Mesenchymal stem cell (in vitro differentiated cells and primary cell): ENCODE measurements around the gene ZFYVE19.

ENCODE experiments used
- DNase-seq: peaks from one replicate; pipeline ENCODE4 v3.0.0-alpha.2; 2013
- H2AFZ ChIP-seq: one replicate; pipeline ENCODE4 v1.6.1; 2013; ENCODE audit warnings: low read depth, mild to moderate bottlenecking, control low read depth, inconsistent platforms, low read length, moderate library complexity
- H2AK5ac ChIP-seq: 2 replicates; pipeline ENCODE4 v1.6.1; 2013; ENCODE audit warnings: low read length, moderate library complexity, mild to moderate bottlenecking, inconsistent platforms; ENCODE audit not compliant: severe bottlenecking
- H2BK120ac ChIP-seq: one replicate; pipeline ENCODE4 v1.6.1; 2013; ENCODE audit warnings: low read depth, mild to moderate bottlenecking, inconsistent platforms, low read length, moderate library complexity
- H2BK12ac ChIP-seq, 2 experiments: one replicate each; pipeline ENCODE4 v1.6.1; 2013; ENCODE audit warnings: inconsistent platforms in 2 of 2, low read length in 2 of 2, mild to moderate bottlenecking in 2 of 2, moderate library complexity in 2 of 2, control low read depth in 1 of 2
- H2BK15ac ChIP-seq: one replicate; pipeline ENCODE4 v1.6.1; 2013; ENCODE audit warnings: mild to moderate bottlenecking, low read depth, inconsistent platforms; ENCODE audit not compliant: poor library complexity, severe bottlenecking
- H2BK5ac ChIP-seq: 2 replicates; pipeline ENCODE4 v1.6.1; 2013; ENCODE audit warnings: low read depth, mild to moderate bottlenecking, low read length, control low read depth, inconsistent platforms; ENCODE audit not compliant: poor library complexity, severe bottlenecking
- H3K14ac ChIP-seq, 2 experiments: one replicate each; pipeline ENCODE4 v1.6.1; 2013; ENCODE audit warnings: inconsistent platforms in 2 of 2, low read length in 2 of 2, control low read depth in 1 of 2, mild to moderate bottlenecking in 1 of 2, moderate library complexity in 1 of 2
- H3K18ac ChIP-seq, 2 experiments: one replicate each; pipeline ENCODE4 v1.6.1; 2013; ENCODE audit warnings: inconsistent platforms in 2 of 2, low read length in 2 of 2, control low read depth in 1 of 2, low read depth in 1 of 2, mild to moderate bottlenecking in 1 of 2
- H3K23ac ChIP-seq, 2 experiments: one replicate each; pipeline ENCODE4 v1.6.1; 2013; ENCODE audit warnings: inconsistent platforms in 2 of 2, low read length in 2 of 2, mild to moderate bottlenecking in 2 of 2, moderate library complexity in 2 of 2, control low read depth in 1 of 2
- H3K27ac ChIP-seq: 2 replicates; pipeline ENCODE4 v1.5.1; 2013; ENCODE audit warnings: mild to moderate bottlenecking, moderate library complexity, low read length, control low read depth, inconsistent platforms; ENCODE audit not compliant: poor library complexity, severe bottlenecking
- H3K27me3 ChIP-seq, 2 experiments: 2 replicates each; pipeline versions ENCODE4 v1.6.1 to v1.7.0; 2013; ENCODE audit warnings: low read length in 2 of 2, mild to moderate bottlenecking in 2 of 2, moderate library complexity in 2 of 2, control low read depth in 1 of 2, inconsistent platforms in 1 of 2; ENCODE audit not compliant: control insufficient read depth in 1 of 2, insufficient read depth in 1 of 2
- H3K36me3 ChIP-seq, 2 experiments: 2 replicates each; pipeline versions ENCODE4 v1.6.1 to v1.7.0; 2013; ENCODE audit warnings: low read length in 2 of 2, control low read depth in 1 of 2, inconsistent platforms in 1 of 2, low read depth in 1 of 2, mild to moderate bottlenecking in 1 of 2; ENCODE audit not compliant: insufficient read depth in 2 of 2, control insufficient read depth in 1 of 2
- H3K4ac ChIP-seq, 2 experiments: one replicate each; pipeline ENCODE4 v1.6.1; 2013; ENCODE audit warnings: inconsistent platforms in 2 of 2, low read length in 2 of 2, mild to moderate bottlenecking in 2 of 2, moderate library complexity in 2 of 2, control low read depth in 1 of 2, low read depth in 1 of 2
- H3K4me1 ChIP-seq: 2 replicates; pipeline ENCODE4 v1.6.1; 2013; ENCODE audit warnings: low read depth, low read length, control low read depth; ENCODE audit not compliant: control insufficient read depth, insufficient read depth
- H3K4me2 ChIP-seq: 2 replicates; pipeline ENCODE4 v1.6.1; 2013; ENCODE audit warnings: low read length, mild to moderate bottlenecking, inconsistent platforms; ENCODE audit not compliant: poor library complexity, severe bottlenecking
- H3K4me3 ChIP-seq, 2 experiments: 2 replicates each; pipeline versions ENCODE4 v1.5.1 to v1.7.0; 2013; ENCODE audit warnings: low read length in 2 of 2, mild to moderate bottlenecking in 2 of 2, control low read depth in 1 of 2, low read depth in 1 of 2; ENCODE audit not compliant: insufficient read depth in 1 of 2
- H3K79me1 ChIP-seq: replicated peaks from 2 replicates; pipeline ENCODE4 v1.6.1; 2013; ENCODE audit warnings: mild to moderate bottlenecking, control low read depth, low read length, inconsistent platforms; ENCODE audit not compliant: poor library complexity, severe bottlenecking
- H3K9ac ChIP-seq: 2 replicates; pipeline ENCODE4 v1.7.0; 2013; ENCODE audit warnings: mild to moderate bottlenecking, low read length, moderate library complexity
- H3K9me3 ChIP-seq: 2 replicates; pipeline ENCODE4 v1.7.0; 2013; ENCODE audit warnings: mild to moderate bottlenecking, low read length; ENCODE audit not compliant: control insufficient read depth
- H4K8ac ChIP-seq: one replicate; pipeline ENCODE4 v1.6.1; 2013; ENCODE audit warnings: inconsistent platforms, mild to moderate bottlenecking, low read length, moderate library complexity
- H4K91ac ChIP-seq: one replicate; pipeline ENCODE4 v1.6.1; 2013; ENCODE audit warnings: mild to moderate bottlenecking, low read length, inconsistent platforms
- WGBS: methylation state at CpG from one replicate; pipeline ENCODE4 v1.1.7; 2013; ENCODE audit warnings: mixed read lengths; 5-methylcytosine and 5-hydroxymethylcytosine counted together

The ZFYVE19 gene

DNA sequence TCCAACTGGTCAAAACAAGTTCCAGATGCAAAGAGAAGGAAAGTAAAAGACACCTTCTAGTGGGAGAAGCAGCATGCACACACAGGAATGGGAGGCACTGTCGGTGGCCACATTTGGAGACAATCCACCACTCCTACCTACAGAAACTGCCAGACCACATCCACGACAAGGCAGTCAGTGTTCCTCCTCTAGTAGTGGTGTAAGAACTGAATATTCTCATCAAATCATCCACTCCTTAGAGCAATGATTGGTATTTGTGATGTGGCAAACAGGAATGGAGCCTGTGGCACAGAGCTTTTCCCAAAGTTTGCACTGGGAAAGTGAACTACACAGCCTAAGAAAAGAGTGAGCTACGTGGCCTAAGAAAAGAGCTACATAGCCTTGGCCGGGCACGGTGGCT is 31.9 kb downstream of the ZFYVE19 start:
- no peaks in the 10 kb centered on the region for H3K36me3 ChIP-seq
- DNase-seq, result no peak
- no peak overlapping the region for H3K9ac ChIP-seq
- H2AFZ ChIP-seq, result no peak overlapping the region
- no peak overlapping the region for H3K23ac ChIP-seq
- H2BK120ac ChIP-seq, result no peak overlapping the region
- no peak overlapping the region for H2BK12ac ChIP-seq
- WGBS, result 96% methylated on average over 3 of the region's 5 CpGs
- no peak overlapping the region for H2BK15ac ChIP-seq
- H3K14ac ChIP-seq, result no peak overlapping the region
- H3K79me1 ChIP-seq, result no peaks in the 10 kb centered on the region
- H3K4me2 ChIP-seq, result no peak overlapping the region
- H3K18ac ChIP-seq, result no peak overlapping the region
- no peaks in the 10 kb centered on the region for H3K9me3 ChIP-seq
- H3K4me3 ChIP-seq, result no peak overlapping the region
- H2BK5ac ChIP-seq, result no peak overlapping the region
- H2AK5ac ChIP-seq, result no peak overlapping the region
- H3K27me3 ChIP-seq, result peaks cover 0 to 28% of the 10 kb centered on the region in 2 experiments
- no peak overlapping the region for H4K91ac ChIP-seq
- no peak overlapping the region for H3K27ac ChIP-seq
- H3K4me1 ChIP-seq, result peaks cover 3% of the 10 kb centered on the region
- no peak overlapping the region for H3K4ac ChIP-seq
- no peak overlapping the region for H4K8ac ChIP-seq

- H2AFZ ChIP-seq, result no peak overlapping the region
- no peak overlapping the region for H3K4me3 ChIP-seq
- no peak overlapping the region for H3K4ac ChIP-seq
- 89% methylated on average over 2 of the region's 2 CpGs for WGBS
- H3K27me3 ChIP-seq, result peaks cover 0 to 57% of the 10 kb centered on the region in 2 experiments
- H3K9me3 ChIP-seq, result no peaks in the 10 kb centered on the region
- H2BK12ac ChIP-seq, result no peak overlapping the region
- no peak for DNase-seq
- H2AK5ac ChIP-seq, result no peak overlapping the region
- no peak overlapping the region for H2BK15ac ChIP-seq
- no peak overlapping the region for H3K18ac ChIP-seq
- no peak overlapping the region for H3K23ac ChIP-seq
- peaks cover 24% of the 10 kb centered on the region for H3K4me1 ChIP-seq
- H3K4me2 ChIP-seq, result no peak overlapping the region
- H2BK5ac ChIP-seq, result no peak overlapping the region
- no peak overlapping the region for H3K27ac ChIP-seq
- no peaks in the 10 kb centered on the region for H3K36me3 ChIP-seq
- H2BK120ac ChIP-seq, result no peak overlapping the region
- no peak overlapping the region for H4K91ac ChIP-seq
- no peak overlapping the region for H4K8ac ChIP-seq
- no peaks in the 10 kb centered on the region for H3K79me1 ChIP-seq
- H3K14ac ChIP-seq, result no peak overlapping the region
- no peak overlapping the region for H3K9ac ChIP-seq
These were observed 34.9 kb downstream of the ZFYVE19 start for GRCh38 chr15:40841741-40842140.

DNA sequence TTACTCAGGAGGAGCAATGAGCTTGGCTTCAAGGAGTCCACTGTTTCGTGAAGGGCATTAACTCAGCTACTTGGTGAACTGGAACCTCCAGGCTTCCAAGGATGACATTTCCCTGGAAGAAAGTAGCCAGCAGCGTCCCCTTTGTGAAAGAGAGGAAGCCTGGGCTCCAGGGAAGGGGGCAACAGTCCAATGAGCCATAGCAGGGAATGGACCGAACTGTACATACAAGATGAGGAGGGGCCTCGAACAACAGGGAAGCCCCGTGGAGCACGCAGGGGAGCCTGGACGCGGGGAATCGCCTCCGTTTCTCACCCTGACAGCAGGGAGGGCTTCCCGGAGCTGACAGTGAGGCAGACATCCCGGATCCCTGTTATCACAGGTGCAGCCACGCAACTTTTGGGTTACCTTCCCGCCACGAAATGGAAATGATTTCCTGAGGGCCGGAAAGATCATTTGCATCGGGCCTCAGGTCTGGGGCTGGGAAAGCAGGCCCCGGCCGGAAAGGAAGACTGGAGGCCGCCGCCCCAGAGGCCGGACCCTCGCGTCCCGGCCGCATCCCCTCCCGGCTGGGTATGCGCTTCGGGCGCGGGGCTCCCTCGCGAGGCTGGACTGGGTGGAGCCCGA is 36.5 kb downstream of the ZFYVE19 start:
- H3K4me1 ChIP-seq, result peaks cover 34% of the 10 kb centered on the region
- H2BK15ac ChIP-seq, result no peak overlapping the region
- WGBS, result 12% methylated on average over 33 of the region's 34 CpGs
- no peak overlapping the region for H3K4ac ChIP-seq
- peak overlapping the region; percentile 72 for H3K4me2 ChIP-seq
- no peak overlapping the region for H2BK120ac ChIP-seq
- no peak overlapping the region for H2AK5ac ChIP-seq
- H2BK12ac ChIP-seq, result no peak overlapping the region
- no peak overlapping the region for H2BK5ac ChIP-seq
- no peak overlapping the region for H2AFZ ChIP-seq
- H3K9ac ChIP-seq, result no peak overlapping the region
- no peaks in the 10 kb centered on the region for H3K79me1 ChIP-seq
- H3K27ac ChIP-seq, result no peak overlapping the region
- peaks cover 0 to 71% of the 10 kb centered on the region in 2 experiments for H3K27me3 ChIP-seq
- no peak overlapping the region for H3K23ac ChIP-seq
- H3K14ac ChIP-seq, result no peak overlapping the region
- H4K8ac ChIP-seq, result no peak overlapping the region
- H3K9me3 ChIP-seq, result no peaks in the 10 kb centered on the region
- no peak overlapping the region for H3K18ac ChIP-seq
- no peaks in the 10 kb centered on the region for H3K36me3 ChIP-seq
- no peak overlapping the region for H4K91ac ChIP-seq
- H3K4me3 ChIP-seq, result peak overlapping the region in 1 of 2 experiments; percentile 64
- DNase-seq, result no peak

- H2BK12ac ChIP-seq, result peak within 1 kb of the TSS in 1 of 2 experiments; percentile 15
- H2AFZ ChIP-seq, result peak within 1 kb of the TSS; percentile 81
- H3K9me3 ChIP-seq, result no peaks in the 10 kb centered on the region
- H3K23ac ChIP-seq, result peak within 1 kb of the TSS in 1 of 2 experiments; percentile 36
- under 1% methylated on average over 80 of the region's 89 CpGs for WGBS
- H2BK120ac ChIP-seq, result no peak within 1 kb of the TSS
- H3K4ac ChIP-seq, result no peak within 1 kb of the TSS
- no peak within 1 kb of the TSS for H2BK15ac ChIP-seq
- DNase-seq, result peak; percentile 22
- peaks cover 34% of the 10 kb centered on the region for H3K4me1 ChIP-seq
- no peaks in the 10 kb centered on the region for H3K79me1 ChIP-seq
- H4K91ac ChIP-seq, result peak within 1 kb of the TSS; percentile 12
- H3K27me3 ChIP-seq, result peaks cover 0 to 72% of the 10 kb centered on the region in 2 experiments
- H3K9ac ChIP-seq, result no peak within 1 kb of the TSS
- H2AK5ac ChIP-seq, result no peak within 1 kb of the TSS
- no peaks in the 10 kb centered on the region for H3K36me3 ChIP-seq
- H3K14ac ChIP-seq, result peak within 1 kb of the TSS in 1 of 2 experiments; percentile 11
- H3K4me2 ChIP-seq, result peak within 1 kb of the TSS; percentile 72
- H3K18ac ChIP-seq, result peak within 1 kb of the TSS in 1 of 2 experiments; percentile 18
- no peak within 1 kb of the TSS for H4K8ac ChIP-seq
- H3K27ac ChIP-seq, result no peak within 1 kb of the TSS
- peak within 1 kb of the TSS; percentile 63 to 64 for H3K4me3 ChIP-seq
- H2BK5ac ChIP-seq, result no peak within 1 kb of the TSS
These were observed 37.2 kb downstream of the ZFYVE19 start, which contains the start of gene SPINT1 for GRCh38 chr15:40843885-40844695. Gene SPINT1 (plus strand): TSS chr15:40844048. CDS start chr15:40844555, 507 bp downstream.
